T-helper 1 cell treated with Interleukin-12 subunit alpha and Interleukin-12 subunit beta and Interleukin-4 antibody, amounts not matched to agents 30 μg/mL and 1 μg/mL, for 36 hours (primary cell): ENCODE results near the gene WNT4.

Source experiments
- H3K27ac Mint-ChIP-seq: one replicate; pipeline ENCODE4 v1.8.0; 2021; ENCODE audit warnings: mild to moderate bottlenecking, mixed read lengths
- H3K27me3 Mint-ChIP-seq: one replicate; pipeline ENCODE4 v1.8.0; 2021; ENCODE audit warnings: low read depth, mixed read lengths
- H3K36me3 Mint-ChIP-seq: one replicate; pipeline ENCODE4 v1.8.0; 2021; ENCODE audit warnings: low read depth, mixed read lengths
- H3K4me1 Mint-ChIP-seq: one replicate; pipeline ENCODE4 v1.8.0; 2021; ENCODE audit warnings: low read depth, mixed read lengths
- H3K4me3 Mint-ChIP-seq: one replicate; pipeline ENCODE4 v1.8.0; 2021; ENCODE audit warnings: mild to moderate bottlenecking, moderate library complexity, mixed read lengths
- H3K9me3 Mint-ChIP-seq: one replicate; pipeline ENCODE4 v1.8.0; 2021; ENCODE audit warnings: mixed read lengths

WNT4 gene

DNA sequence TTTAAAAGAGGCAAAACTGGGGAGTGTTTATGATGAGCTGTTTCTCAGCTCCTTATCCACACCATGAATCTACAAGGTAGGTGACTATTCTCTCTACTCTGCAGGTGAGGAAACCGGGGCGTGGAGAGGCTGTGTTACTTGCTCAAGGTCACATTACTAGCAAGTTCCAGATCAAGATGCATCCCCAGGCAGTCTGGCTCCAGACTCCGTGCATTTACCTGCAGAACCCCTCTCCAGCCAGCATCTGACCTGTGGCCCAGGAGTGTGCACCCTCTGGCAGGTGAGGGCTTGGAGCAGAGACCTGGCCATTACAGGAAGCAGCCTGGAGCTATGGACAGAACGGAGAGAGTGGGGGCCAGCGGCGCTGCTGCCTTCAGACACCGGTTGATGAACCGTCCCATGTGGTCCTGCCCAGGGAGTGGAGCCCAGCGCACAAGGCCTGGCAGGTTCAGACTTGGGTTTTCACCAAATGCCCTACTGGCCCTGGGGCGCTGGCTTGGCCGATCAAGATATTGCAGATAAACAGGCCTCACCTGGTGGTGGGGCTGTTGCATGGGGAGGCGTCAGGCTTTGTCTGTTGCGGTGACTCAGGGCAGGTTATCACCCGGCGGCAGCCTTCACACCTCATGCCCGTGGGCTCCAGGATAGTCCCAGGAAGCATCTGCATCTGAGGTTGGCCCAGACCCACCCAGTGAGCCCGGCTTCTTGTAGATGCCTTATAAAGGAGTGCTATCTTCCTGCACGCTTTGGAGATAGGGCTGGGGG is 29.2 kb upstream of the WNT4 start:
- peaks cover 8% of the 10 kb centered on the region for H3K4me1 Mint-ChIP-seq
- H3K36me3 Mint-ChIP-seq = no peaks in the 10 kb centered on the region
- H3K27me3 Mint-ChIP-seq = no peaks in the 10 kb centered on the region
- no peak overlapping the region for H3K4me3 Mint-ChIP-seq
- no peaks in the 10 kb centered on the region for H3K9me3 Mint-ChIP-seq
- no peak overlapping the region for H3K27ac Mint-ChIP-seq

DNA sequence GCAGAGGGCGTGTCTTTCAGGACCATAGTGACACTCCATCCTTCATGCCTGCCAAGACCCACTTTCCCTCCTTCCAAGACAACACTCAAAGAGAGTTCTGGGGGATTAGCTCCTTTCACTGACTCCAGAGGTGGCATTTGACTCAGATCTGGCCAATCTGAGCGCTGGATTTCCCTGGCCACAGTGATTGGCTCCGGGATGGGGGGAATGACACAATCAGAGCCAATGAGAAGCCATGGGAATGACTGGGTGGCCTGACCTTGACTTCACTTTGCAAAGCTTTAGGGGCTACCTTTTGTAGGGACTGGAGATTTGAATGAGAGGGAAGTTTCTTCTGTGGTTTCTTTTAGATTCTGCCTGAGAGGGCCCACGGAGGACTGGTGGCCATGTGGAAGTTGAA is 26.9 kb upstream of the WNT4 start:
- Mint-ChIP-seq H3K9me3 (no peaks in the 10 kb centered on the region), H3K27ac (no peak overlapping the region), H3K4me3 (no peak overlapping the region), H3K36me3 (no peaks in the 10 kb centered on the region), H3K27me3 (peaks cover 6% of the 10 kb centered on the region), H3K4me1 (peaks cover 5% of the 10 kb centered on the region)

DNA sequence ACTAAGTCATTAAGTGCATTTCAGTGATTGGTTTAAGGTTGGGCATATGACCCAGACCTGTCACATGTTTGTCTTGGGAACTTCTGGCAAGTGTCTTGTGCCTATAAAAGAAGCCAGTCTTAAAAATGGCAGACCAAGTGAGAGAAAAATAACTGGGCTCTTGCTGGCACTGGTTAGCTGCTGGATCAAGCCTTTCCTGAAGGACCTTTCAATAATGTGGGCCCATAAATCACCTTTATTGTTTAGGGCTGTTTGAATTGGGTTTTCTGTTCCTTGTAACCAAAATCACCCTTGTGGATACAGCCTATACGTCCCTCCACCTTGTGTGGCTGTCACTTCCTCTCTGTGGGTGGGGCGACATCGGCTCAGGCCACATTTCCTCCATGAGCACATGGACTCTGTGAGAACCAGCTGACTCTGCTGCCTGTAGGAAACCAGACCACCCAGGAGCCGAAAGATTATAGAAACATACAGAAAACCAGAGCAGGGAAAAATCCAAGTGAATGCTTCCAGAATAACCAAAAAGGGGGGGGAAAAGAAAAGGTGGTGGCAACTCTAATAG is 25.6 kb upstream of the WNT4 start:
- Mint-ChIP-seq H3K4me1 (peaks cover 5% of the 10 kb centered on the region), H3K9me3 (no peaks in the 10 kb centered on the region), H3K27ac (no peak overlapping the region), H3K4me3 (no peak overlapping the region), H3K27me3 (peaks cover 6% of the 10 kb centered on the region), H3K36me3 (no peaks in the 10 kb centered on the region)

DNA sequence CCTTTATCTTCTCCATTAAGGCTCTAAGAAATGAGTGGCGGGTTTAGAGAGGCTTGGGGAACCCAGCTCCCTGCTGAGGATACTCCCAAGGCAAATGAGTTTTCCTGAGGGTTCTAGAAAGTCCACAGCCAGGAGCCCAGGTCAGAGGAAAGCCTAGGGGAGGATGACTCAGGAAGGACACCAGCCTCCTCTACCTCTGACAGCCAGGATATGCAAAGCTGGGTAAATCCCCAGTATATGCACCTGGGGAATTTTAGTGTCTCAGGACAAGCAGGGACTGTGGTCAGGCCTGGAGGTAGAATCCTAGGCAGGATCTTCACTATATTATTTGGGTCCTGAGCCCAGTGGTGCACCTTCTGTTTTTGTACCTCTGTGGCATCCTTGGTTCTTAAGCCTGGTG is 23.5 kb upstream of the WNT4 start:
- H3K27me3 Mint-ChIP-seq = peaks cover 6% of the 10 kb centered on the region
- no peak overlapping the region for H3K27ac Mint-ChIP-seq

DNA sequence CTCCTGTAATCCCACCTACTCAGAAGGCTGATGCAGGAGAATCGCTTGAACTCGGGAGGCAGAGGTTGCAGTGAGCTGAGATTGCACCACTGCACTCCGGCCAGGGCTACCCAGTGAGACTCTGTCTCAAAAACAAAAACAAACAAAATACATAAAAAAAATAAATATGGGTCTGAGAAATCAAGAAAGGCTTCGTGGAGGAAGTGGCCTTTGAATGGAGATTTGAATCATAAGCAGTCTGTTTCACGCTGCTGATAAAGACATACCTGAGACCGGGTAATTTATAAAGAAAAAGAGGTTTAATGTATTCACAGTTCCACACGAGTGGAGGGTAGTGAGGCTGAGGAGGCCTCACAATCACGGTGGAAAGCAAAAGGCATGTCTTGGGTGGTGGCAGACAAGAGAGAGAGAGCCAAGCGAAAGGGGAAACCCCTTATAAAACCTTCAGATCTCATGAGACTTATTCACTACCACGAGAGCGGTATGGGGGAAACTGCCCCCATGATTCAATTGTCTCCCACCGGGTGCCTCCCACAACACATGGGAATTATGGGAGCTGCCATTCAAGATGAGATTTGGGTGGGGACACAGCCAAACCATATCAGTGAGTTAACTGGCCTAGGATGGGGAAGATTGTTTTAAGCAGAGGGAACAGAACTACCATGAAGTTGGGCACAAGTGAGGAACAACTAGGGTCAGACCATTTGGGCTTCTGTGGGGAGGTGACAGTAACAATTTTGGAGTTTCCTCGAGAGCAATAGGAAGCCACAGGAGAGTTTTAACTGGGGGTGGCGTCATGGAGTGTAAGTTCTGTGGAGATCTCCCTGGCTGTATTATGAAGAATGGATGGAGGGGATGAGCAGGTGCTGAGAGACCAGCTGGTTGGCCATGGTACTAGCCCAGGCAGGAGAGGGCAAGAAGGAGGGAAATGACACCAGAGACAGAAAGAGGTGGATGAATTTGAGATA is 22.2 kb upstream of the WNT4 start:
- H3K4me3 Mint-ChIP-seq = no peak overlapping the region
- H3K9me3 Mint-ChIP-seq = no peaks in the 10 kb centered on the region
- peaks cover 5% of the 10 kb centered on the region for H3K4me1 Mint-ChIP-seq
- H3K27ac Mint-ChIP-seq = no peak overlapping the region
- H3K36me3 Mint-ChIP-seq = no peaks in the 10 kb centered on the region
- H3K27me3 Mint-ChIP-seq = peaks cover 6% of the 10 kb centered on the region

More for the DNA sequence above, 23.5 kb upstream of the WNT4 start:
- no peaks in the 10 kb centered on the region for H3K9me3 Mint-ChIP-seq
- no peaks in the 10 kb centered on the region for H3K36me3 Mint-ChIP-seq
- H3K4me3 Mint-ChIP-seq = no peak overlapping the region
- H3K4me1 Mint-ChIP-seq = peaks cover 5% of the 10 kb centered on the region

DNA sequence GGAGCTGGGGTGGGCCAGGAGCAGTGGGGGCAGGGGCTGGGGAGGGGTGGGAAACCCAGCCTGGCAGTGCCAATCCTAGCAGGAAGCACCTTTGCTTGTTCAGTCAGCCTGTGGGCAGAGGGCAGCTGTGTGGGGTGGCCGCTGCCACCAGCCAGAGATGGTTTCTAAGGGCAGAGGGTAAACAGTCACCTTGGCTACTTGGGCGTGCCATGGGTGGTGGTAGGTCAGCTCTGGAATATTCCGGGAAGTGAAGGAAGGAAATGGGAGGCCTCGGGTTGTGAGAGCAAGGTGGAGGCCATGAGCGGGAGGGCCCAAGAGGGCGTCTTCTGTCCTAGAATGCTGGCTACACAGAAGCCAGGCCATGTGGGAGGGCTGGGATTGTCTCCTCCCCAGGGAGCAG is 20.7 kb upstream of the WNT4 start:
- Mint-ChIP-seq H3K27me3 (peaks cover 6% of the 10 kb centered on the region), H3K9me3 (no peaks in the 10 kb centered on the region), H3K4me1 (peaks cover 3% of the 10 kb centered on the region), H3K27ac (no peak overlapping the region), H3K4me3 (no peak overlapping the region), H3K36me3 (no peaks in the 10 kb centered on the region)

DNA sequence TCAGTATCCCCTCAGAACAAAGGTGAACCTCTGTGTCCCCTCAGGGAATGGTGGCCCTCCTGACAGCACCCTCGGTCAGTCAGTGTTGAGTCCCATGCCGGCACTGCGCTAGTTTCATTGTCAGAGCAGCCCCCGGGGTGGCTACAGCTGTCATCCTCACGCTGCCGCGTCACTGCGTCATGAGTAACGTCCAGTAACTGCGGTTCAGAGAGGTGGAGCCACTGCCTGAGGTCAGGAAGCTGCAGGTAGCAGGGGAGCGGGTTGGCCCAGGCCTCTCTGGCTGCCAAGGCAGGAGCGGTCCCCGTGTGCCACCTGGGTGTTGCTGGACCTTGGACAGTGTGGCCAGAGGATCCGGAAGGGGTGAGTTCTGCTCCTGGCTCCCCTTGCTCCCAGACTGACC is 20.2 kb upstream of the WNT4 start:
- Mint-ChIP-seq H3K36me3 (no peaks in the 10 kb centered on the region), H3K27ac (no peak overlapping the region), H3K9me3 (no peaks in the 10 kb centered on the region), H3K4me1 (no peaks in the 10 kb centered on the region), H3K4me3 (no peak overlapping the region), H3K27me3 (peaks cover 6% of the 10 kb centered on the region)

DNA sequence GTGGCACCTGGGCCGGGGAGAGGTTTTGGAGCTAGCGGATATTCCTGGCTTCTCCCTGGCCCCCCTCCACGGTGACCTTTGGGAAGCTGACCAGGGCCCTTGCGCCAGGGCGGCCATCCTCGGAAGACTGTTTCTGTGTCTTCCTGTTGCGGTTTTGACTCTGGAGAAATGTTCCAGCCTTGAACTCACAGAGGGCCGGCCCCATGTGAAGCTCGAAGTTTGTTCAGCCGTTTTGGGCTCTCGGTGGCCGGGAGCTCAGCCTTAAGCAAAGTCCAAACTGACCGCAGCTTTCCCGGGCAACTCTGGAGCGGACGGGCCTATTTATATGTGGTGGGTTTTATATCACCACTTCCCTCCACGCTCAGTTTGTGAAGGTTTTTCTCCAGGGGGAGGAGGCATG is 17.0 kb upstream of the WNT4 start:
- Mint-ChIP-seq H3K4me3 (no peak overlapping the region), H3K4me1 (no peaks in the 10 kb centered on the region), H3K9me3 (no peaks in the 10 kb centered on the region), H3K36me3 (no peaks in the 10 kb centered on the region), H3K27ac (no peak overlapping the region), H3K27me3 (peaks cover 8% of the 10 kb centered on the region)

DNA sequence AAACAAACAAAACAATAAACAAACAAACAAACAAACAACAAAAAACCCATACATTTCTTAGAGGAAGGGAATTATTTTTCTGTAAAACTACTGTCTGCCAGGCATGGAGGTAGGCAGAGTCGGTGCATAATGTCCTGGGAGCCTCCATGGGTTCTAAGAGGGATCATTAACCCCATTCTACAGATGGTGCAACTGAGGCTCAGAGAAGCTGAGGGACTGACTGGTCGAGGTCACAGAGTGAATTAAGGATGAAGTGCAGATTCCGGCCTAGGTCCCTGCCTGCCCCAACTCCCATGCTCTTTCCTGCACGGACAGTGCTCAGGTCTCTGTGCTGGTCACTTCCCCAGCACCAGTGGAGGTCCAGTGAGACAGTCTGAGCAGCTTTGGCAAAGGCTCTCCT is 15.8 kb upstream of the WNT4 start:
- Mint-ChIP-seq H3K9me3 (no peaks in the 10 kb centered on the region), H3K27me3 (peaks cover 8% of the 10 kb centered on the region), H3K27ac (no peak overlapping the region), H3K4me3 (no peak overlapping the region), H3K4me1 (no peaks in the 10 kb centered on the region), H3K36me3 (no peaks in the 10 kb centered on the region)

DNA sequence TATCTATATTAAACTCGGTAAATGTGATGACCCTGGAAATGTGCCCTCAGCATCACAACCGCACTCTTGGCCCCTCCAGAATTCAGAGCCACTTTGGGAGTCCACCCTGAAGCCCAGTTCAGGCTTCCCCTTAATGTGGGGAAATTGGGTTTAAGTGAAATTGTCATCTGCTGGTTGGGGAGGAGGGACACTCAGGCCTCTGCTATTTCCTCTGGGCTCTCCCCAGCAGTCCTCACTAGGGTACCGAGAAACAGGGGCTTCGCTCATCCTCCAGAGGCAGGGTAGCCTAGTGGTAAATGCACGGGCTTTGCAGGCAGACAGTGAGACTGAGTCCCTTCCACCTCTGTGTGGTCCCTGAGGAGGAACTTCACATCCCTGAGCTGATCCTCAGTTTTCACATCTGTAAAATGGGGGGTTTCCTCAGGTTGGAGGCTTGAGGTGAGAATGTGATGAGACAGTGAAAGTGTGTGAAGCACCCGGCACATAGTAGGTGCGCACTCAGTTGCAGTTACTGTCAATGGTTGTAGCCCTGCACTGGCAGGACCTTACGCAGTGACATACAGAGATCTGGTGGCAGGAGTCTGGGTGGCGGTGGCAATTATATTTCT is 14.6 kb upstream of the WNT4 start:
- Mint-ChIP-seq H3K36me3 (no peaks in the 10 kb centered on the region), H3K9me3 (no peaks in the 10 kb centered on the region), H3K4me3 (no peak overlapping the region), H3K4me1 (no peaks in the 10 kb centered on the region), H3K27me3 (peaks cover 11% of the 10 kb centered on the region), H3K27ac (no peak overlapping the region)

DNA sequence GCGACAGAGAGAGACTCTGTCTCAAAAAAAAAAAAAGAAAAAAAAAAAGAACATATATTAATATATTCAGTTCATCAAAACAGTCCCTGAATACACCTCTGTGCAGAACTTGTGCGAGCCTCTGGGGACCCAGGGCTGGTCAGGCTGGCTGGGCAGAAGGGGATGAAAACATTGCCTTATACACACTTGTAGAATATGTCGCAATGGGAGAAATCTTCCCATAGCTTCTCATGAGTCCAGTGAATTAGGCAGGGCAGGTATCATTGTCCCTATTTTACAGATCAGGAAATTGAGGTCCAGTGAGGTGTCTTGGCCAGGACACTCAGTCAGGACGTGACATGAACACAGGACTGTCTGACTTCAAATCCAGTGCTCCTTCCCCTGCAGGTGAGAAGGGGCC is 12.6 kb upstream of the WNT4 start:
- H3K27me3 Mint-ChIP-seq = peaks cover 15% of the 10 kb centered on the region
- no peaks in the 10 kb centered on the region for H3K36me3 Mint-ChIP-seq
- H3K9me3 Mint-ChIP-seq = no peaks in the 10 kb centered on the region
- H3K27ac Mint-ChIP-seq = no peak overlapping the region
- H3K4me1 Mint-ChIP-seq = no peaks in the 10 kb centered on the region
- no peak overlapping the region for H3K4me3 Mint-ChIP-seq

DNA sequence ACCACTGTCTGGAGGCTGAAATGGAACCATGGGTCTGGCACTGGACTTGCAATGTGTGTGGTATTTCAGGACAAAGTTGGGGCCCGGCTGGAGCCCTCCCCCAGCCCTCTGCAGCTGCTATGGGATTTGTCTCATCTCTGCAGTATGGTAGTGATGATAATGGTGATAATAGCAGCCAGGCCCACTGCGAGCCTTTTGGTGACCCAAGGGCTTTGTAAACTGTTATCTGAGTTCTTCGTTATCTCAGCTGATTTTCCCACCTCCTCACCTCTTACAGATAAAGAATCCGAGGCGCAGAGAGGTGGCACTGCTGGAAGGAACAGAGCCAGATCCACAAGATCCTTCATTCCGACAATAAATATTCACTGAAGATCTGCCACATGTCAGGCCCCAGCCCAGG is 11.7 kb upstream of the WNT4 start:
- H3K27me3 Mint-ChIP-seq = peaks cover 20% of the 10 kb centered on the region
- no peak overlapping the region for H3K4me3 Mint-ChIP-seq
- H3K9me3 Mint-ChIP-seq = no peaks in the 10 kb centered on the region
- H3K36me3 Mint-ChIP-seq = no peaks in the 10 kb centered on the region
- H3K4me1 Mint-ChIP-seq = no peaks in the 10 kb centered on the region
- H3K27ac Mint-ChIP-seq = no peak overlapping the region

DNA sequence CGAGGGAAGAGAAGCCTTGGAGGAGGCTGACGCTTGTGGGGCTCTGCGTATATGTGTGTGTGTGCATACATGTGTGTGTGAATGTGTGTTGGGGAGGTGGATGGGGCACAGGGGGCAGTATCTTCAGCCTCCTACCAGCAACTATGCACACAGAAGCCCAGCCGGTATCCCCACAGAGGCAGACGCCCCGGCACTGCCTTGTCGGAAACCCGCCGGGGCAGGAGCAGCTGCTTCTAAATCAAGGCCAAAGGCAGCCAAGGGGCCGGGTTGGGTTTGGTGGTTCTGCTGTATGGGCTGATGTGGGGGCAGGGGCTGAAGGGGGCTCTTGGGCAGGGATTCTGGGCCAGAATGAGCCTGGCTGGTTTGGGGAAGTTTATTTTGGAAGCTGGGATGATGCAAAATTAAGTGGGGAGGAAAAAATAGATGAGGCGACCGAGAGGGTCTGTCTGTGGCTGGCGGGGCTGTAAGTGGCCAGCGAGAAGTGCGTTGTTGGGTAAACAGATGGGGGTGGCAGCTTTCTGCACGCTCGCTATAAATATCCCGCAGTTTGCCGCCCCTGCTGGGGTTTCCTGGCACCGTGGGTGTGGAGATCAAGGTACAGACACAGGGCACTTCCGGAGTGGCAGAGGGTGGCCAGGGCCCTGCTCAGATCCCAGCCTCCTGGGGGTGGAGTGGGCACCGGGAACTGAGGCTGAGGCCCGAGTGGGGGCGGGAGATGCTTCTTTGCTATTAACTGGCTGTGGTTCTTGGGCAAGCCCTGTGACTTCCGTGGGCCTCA is 11.0 kb upstream of the WNT4 start:
- Mint-ChIP-seq H3K4me3 (no peak overlapping the region), H3K27me3 (peaks cover 25% of the 10 kb centered on the region), H3K36me3 (no peaks in the 10 kb centered on the region), H3K4me1 (no peaks in the 10 kb centered on the region), H3K9me3 (no peaks in the 10 kb centered on the region), H3K27ac (no peak overlapping the region)

DNA sequence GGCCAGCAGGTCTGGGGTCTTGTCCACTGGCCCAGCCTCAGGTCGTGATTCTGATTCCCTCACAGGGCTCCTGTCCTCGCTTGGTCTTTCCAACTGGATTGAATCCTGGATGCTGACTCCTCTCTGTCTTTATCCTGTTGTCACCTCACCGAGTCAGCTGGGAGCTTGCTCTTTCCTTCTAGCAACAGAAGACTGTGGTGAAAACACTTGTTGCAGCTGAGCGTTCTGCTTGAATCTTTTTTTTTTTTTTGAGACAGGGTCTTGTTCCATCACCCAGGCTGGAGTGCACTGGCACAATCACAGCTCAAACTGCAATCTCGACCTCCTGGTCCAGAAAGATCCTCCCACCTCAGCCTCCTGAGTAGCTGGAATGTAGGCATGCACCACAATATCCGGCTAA is 8.0 kb upstream of the WNT4 start:
- Mint-ChIP-seq H3K27me3 (peaks cover 41% of the 10 kb centered on the region), H3K36me3 (no peaks in the 10 kb centered on the region), H3K27ac (no peak overlapping the region), H3K4me1 (no peaks in the 10 kb centered on the region), H3K9me3 (no peaks in the 10 kb centered on the region), H3K4me3 (no peak overlapping the region)
